Fibroblast of skin of scalp (primary cell): ENCODE measurements around the gene PDE4D.
"Not testable (repeated sequence)": the region's sequence is repeated elsewhere in the genome, so short reads cannot be mapped to it uniquely, and the experiment has no call there.

Experiments
- DNase-seq: peaks from one replicate; pipeline ENCODE4 v3.0.0-alpha.2; 2013

The PDE4D gene

GRCh38 chr5:59798862-59799667 is 94.5 kb downstream of the PDE4D start:
- peak; percentile 33 for DNase-seq

GRCh38 chr5:59795141-59795540 is 98.4 kb downstream of the PDE4D start:
- no peak for DNase-seq

GRCh38 chr5:59792983-59793585 is 100.4 kb downstream of the PDE4D start:
- DNase-seq, result peak; percentile 92

- DNase-seq, result no peak
Observed at GRCh38 chr5:59791617-59792016, 101.9 kb downstream of the PDE4D start.

GRCh38 chr5:59790776-59791475 is 102.6 kb downstream of the PDE4D start:
- no peak for DNase-seq

- no peak for DNase-seq
Observed at GRCh38 chr5:59790376-59790775, 103.2 kb downstream of the PDE4D start.

GRCh38 chr5:59789894-59790293 is 103.6 kb downstream of the PDE4D start:
- no peak for DNase-seq

- peak; percentile 67 for DNase-seq
Observed at GRCh38 chr5:59789197-59789596, 104.3 kb downstream of the PDE4D start.

- peak; percentile 79 for DNase-seq
Observed at GRCh38 chr5:59786334-59786805, 107.2 kb downstream of the PDE4D start.

- DNase-seq, result no peak
Observed at GRCh38 chr5:59785676-59786333, 107.7 kb downstream of the PDE4D start.

GRCh38 chr5:59784708-59785107 is 108.8 kb downstream of the PDE4D start:
- DNase-seq, result not testable (repeated sequence)

- no peak for DNase-seq
Observed at GRCh38 chr5:59783264-59783663, 110.3 kb downstream of the PDE4D start.

GRCh38 chr5:59782856-59783255 is 110.7 kb downstream of the PDE4D start:
- no peak for DNase-seq

GRCh38 chr5:59779453-59779852 is 114.1 kb downstream of the PDE4D start:
- DNase-seq, result no peak

GRCh38 chr5:59777028-59777427 is 116.5 kb downstream of the PDE4D start:
- DNase-seq, result no peak

- no peak for DNase-seq
Observed at GRCh38 chr5:59773294-59773693, 120.2 kb downstream of the PDE4D start.

GRCh38 chr5:59772757-59773156 is 120.8 kb downstream of the PDE4D start:
- no peak for DNase-seq

GRCh38 chr5:59772206-59772605 is 121.3 kb downstream of the PDE4D start:
- DNase-seq, result no peak

- DNase-seq, result no peak
Observed at GRCh38 chr5:59770953-59771352, 122.6 kb downstream of the PDE4D start.

- DNase-seq, result no peak
Observed at GRCh38 chr5:59769832-59770231, 123.7 kb downstream of the PDE4D start.

GRCh38 chr5:59769041-59769360 is 124.5 kb downstream of the PDE4D start:
- no peak for DNase-seq

GRCh38 chr5:59768152-59769040 is 125.1 kb downstream of the PDE4D start:
- peak; percentile 49 for DNase-seq
